NCI-H774 (cell line): ENCODE data around the gene SUN1.

Experiments
- DNase-seq: peaks from one replicate; lab custom pipeline; 2025; lab: John Stamatoyannopoulos, UW

SUN1 gene

GRCh38 chr7:907158-907980 lies 75.1 kb downstream of the SUN1 start:
- no peak for DNase-seq

DNA sequence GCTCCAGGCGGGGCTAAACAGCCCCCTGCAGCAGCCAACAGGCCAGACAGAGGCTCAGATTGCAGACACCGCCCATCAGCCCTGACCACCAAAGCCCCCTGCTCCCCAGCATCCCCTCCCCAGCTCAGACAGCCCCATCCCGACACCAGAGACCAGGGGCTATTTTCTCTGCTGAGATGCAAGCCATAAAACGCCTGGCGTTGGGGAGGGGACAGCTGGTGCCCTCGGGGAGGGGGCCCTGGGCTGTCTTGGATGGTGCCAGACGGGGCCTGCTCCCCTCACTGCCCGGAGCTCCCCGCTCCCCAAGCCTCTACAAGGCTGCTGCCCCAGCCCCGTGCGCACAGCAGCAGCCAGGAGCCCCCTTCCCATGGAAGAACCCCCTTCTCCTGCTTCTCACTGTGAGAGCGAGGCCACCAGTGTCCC lies 75.9 kb downstream of the SUN1 start:
- DNase-seq: no peak

DNA sequence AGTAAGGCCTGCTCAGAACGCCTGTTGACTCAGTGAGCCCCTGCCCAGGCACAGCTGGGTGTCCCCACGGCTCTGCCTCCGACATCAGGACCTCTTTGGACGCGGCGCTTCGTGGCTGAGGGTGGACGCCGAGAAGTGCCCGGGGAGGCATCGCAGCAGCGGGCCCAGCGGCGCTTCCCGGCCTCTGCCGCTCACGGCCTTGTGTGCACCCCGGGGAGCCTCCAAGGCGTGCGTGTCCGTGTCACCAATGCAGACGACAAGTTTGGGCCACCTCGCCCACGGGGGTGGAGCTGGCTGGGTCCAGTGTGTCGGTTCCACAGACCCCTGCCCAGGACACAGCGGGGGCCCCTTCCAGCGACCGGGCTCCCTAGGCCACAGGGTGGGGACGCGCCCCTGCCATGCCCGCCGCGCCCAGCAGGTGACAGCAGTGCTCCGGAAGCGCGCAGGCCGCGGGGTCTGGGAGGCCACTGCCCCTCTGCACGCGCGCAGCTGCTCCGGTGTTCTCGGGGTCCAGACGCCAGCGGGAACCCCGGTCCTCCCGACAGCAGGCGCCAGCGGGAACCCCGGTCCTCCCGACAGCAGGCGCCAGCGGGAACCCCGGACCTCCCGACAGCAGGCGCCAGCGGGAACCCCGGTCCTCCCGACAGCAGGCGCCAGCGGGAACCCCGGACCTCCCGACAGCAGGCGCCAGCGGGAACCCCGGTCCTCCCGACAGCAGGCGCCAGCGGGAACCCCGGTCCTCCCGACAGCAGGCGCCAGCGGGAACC lies 76.5 kb downstream of the SUN1 start:
- DNase-seq: peak; percentile 20

GRCh38 chr7:909358-910329 lies 77.4 kb downstream of the SUN1 start:
- no peak for DNase-seq

GRCh38 chr7:910441-910861 lies 78.2 kb downstream of the SUN1 start:
- DNase-seq: no peak

DNA sequence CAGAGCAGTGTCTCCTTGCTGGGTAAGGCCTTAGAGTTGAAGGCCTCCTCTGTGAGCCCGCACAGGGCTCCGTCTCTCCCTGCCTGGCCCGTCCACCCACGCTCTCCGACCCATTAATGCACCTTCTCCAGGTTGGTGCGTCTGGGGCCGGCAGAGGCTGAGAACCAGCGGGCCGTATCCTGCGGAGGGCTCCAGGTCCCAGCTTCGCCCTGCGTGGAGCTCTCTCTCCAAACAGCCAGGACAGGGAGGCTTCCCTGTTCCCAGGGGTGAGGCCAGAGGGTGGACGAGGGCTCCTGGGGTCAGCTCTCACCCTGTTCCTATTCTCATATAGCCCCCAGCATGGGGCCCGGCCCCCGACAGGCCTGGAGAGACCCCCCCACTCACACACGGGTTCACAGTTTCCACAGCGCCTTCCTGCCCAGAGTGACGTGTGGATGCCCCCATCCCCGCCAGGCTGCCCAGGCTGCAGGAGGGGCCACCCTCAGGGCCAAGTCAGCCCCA lies 78.7 kb downstream of the SUN1 start:
- DNase-seq: no peak

GRCh38 chr7:911791-912480 lies 79.7 kb downstream of the SUN1 start:
- no peak for DNase-seq

DNA sequence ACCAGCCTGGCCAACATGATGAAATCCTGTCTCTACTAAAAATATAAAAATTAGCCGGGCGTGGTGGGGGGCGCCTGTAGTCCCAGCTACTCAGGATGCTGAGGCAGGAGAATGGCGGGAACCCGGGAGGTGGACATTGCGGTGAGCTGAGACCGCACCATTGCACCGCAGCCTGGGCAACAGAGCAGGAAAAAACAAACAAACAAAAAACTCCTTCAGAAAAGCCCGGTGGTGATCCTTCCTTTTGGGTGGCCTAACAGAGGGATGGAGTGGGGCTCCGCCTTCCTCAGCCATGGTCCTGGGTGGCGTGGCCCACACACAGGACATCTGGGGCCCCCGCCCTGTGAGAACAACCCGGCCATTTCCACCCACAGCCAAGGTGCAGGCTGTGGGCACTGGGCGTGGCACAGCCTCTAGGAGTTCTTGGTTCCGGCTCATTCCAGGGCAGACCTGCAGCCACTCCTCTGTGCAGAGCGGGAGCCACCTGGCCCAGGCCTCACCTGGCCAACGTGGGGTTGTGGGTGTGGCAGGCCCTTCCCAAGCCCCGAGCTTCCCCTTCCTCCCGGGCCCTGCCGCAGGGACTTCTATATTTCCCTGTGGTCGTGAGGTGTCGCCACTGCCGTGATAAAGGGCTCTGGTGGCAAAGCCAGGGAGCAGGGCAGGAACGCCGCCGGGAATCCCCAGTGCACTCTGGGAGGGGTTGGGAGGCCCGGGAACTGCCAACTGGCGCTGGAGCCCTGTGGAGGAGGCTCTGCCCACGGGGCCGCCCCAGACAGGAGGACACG lies 81.7 kb downstream of the SUN1 start:
- DNase-seq: no peak

- no peak for DNase-seq
Measured at GRCh38 chr7:914521-915194, 82.4 kb downstream of the SUN1 start.

GRCh38 chr7:915291-916218 lies 83.3 kb downstream of the SUN1 start:
- no peak for DNase-seq

- DNase-seq: no peak
Measured at GRCh38 chr7:916291-916941, 84.1 kb downstream of the SUN1 start.

DNA sequence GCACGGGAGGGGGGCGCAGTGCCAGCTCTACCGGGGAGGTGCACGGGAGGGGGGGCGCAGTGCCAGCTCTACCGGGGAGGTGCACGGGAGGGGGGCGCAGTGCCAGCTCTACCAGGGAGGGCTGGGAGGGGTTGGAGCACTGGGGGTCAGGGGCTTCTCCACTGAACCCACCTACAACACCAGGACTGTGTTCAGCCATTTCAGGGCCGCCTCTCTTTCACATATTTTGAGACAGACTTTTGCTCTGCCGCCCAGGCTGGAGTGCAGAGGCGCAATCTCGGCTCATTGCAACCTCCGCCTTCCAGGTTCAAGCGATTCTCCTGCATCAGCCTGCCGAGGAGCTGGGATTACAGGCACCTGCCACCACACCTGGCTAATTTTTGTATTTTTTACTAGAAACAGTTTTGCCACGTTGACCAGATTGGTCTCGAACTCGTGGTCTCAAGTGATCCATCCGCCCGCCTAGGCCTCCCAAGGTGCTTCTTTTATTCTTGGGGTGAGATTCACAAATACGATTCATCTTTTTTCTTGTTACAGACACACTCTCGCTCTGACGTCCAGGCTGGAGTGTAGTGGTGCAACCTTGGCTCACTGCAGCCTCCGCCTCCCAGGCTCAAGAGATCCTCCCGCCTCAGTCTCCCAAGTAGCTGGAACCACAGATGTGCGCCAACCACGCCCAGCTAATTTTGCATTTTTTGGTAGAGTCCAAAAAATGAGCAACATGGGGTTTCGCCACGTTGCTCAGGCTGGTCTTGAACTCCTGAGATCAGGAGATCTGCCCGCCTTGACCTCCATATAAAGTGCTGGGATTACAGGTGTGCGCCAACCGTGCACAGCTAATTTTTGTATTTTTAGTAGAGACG lies 85.2 kb downstream of the SUN1 start:
- DNase-seq: no peak

- DNase-seq: no peak
Measured at GRCh38 chr7:918118-918425, 85.8 kb downstream of the SUN1 start.

GRCh38 chr7:918441-919113 lies 86.3 kb downstream of the SUN1 start:
- no peak for DNase-seq

DNA sequence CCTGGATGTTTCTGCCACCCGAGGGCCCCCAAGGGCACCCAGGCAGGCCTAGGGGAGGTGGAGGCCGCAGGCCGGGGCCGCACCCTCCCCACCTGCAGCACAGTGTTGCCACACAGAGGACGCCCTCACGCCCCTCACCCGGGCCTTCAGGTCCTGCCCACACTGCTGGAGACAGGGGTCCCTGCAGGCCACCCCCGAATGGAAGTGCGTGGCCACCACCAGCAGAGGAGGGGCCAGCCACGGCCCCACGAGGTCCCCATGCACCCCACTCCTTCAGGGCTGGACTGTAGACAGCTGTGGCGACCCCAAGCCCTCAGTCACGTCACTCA lies 86.8 kb downstream of the SUN1 start:
- DNase-seq: no peak

DNA sequence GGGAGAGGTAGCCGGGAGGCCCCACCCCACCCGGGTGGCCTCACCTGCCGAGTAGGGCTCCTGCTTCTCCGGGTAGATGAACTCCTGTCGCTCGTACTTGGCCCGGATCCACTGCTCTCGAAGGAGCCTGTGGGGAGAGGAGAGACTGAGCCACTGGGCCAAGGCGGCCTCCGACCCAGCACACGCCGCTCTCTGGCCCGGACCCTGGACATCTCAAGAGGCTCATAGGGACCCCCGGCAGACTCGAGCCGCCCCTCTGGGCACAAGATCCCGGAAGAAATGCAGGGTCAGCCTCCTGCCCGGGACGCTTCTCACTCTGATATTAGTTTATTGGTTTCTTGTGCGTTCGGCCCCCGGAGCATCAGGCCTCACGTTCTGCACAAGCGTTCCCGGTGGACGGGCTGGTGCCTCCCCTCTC lies 87.7 kb downstream of the SUN1 start:
- DNase-seq: no peak
